GM12878 (cell line): ENCODE measurements around the gene SCN4A. TPM values are rescaled to one million over a fixed set of nuclear protein-coding genes. Genes with fewer than 3 reads are reported as not detected.

ENCODE experiments used
- BCLAF1 ChIP-seq: fragments of 450-650 bp; IDR thresholded peaks from 2 replicates; pipeline ENCODE4 v1.6.1; 2017; ENCODE audit warnings: antibody characterized with exemption, mild to moderate bottlenecking, moderate library complexity
- E2F8 ChIP-seq: fragments of 450-650 bp; IDR thresholded peaks from 2 replicates; pipeline ENCODE4 v1.6.1; 2018; ENCODE audit warnings: mild to moderate bottlenecking, low read depth, moderate library complexity; ENCODE audit not compliant: partially characterized antibody
- SUPT20H ChIP-seq: IDR thresholded peaks from 2 replicates; pipeline ENCODE4 v1.6.1; 2011; ENCODE audit warnings: low read depth, mild to moderate bottlenecking, low read length, moderate library complexity, borderline replicate concordance; ENCODE audit not compliant: control insufficient read depth
- polyA plus RNA-seq, 11 experiments: library from polyadenylated mRNA; depleted of rRNA in 4 of 11; unstranded in 6 of 11; stranded (reverse) in 5 of 11; fragments of >200 nt; fragmentation: Nextera tagmentation in 4 of 11; fragmentation: Illumina TruSeq in 1 of 11; extraction: Ambion mirVana in 4 of 11; extraction: Trizol in 1 of 11; gene quantifications; 1 replicate in 1 of 11; 2 replicates in 10 of 11; pipeline versions ENCODE4 v1.2.1 to v1.2.3, GENCODE V29; 2011 to 2016; ENCODE audit warnings: inconsistent platforms in 2 of 11, missing spikeins in 2 of 11, low read depth in 1 of 11
- total RNA-seq, 4 experiments: library from RNA; depleted of rRNA in 3 of 4; stranded (reverse); fragments of >200 nt in 3 of 4; fragmentation: Illumina TruSeq in 1 of 4; extraction: Trizol in 1 of 4; gene quantifications; 2 replicates each; pipeline versions ENCODE4 v1.2.1 to v1.2.3, GENCODE V29; 2013 to 2021

Gene SCN4A
- total and polyA plus RNA-seq, 10 of the 15 experiments (the other 5 are each of a cell fraction or from before 2014, with no cell fraction given) = under 0.01 to 0.15 (median 0.07) TPM; not detected in 4

- no peak for TF ChIP-seq BCLAF1
- no peak for TF ChIP-seq SUPT20H
- no peak for TF ChIP-seq E2F8
Observed at GRCh38 chr17:63934183-63935112, 38.3 kb downstream of the SCN4A start (continued).
